Loucy (cell line): Measurements from ENCODE around the gene PHF5A.

ENCODE experiments used
- H2AFZ ChIP-seq: fragments of 200-600 bp; sonication (generic); 2 replicates; pipeline ENCODE4 v1.6.0; 2016; ENCODE audit warnings: antibody characterized with exemption, mild to moderate bottlenecking, low read length, moderate library complexity
- H3F3A ChIP-seq: fragments of 200-600 bp; 2 replicates; pipeline ENCODE4 v1.6.0; 2016; ENCODE audit warnings: antibody characterized with exemption, low read depth, mild to moderate bottlenecking
- H3K27me3 ChIP-seq: fragments of 200-600 bp; sonication (generic); 2 replicates; pipeline ENCODE4 v1.6.1; 2014; ENCODE audit warnings: low read length, mild to moderate bottlenecking; ENCODE audit not compliant: insufficient read depth, poor library complexity, severe bottlenecking
- H3K36me3 ChIP-seq: fragments of 200-600 bp; sonication (generic); 2 replicates; pipeline ENCODE4 v1.6.1; 2016; ENCODE audit warnings: low read length; ENCODE audit not compliant: insufficient read depth
- H3K4me1 ChIP-seq: fragments of 200-600 bp; sonication (generic); 2 replicates; pipeline ENCODE4 v1.5.1; 2014; ENCODE audit warnings: low read length, mild to moderate bottlenecking; ENCODE audit not compliant: insufficient read depth, poor library complexity, severe bottlenecking
- H3K4me2 ChIP-seq: fragments of 200-600 bp; sonication (generic); 2 replicates; pipeline ENCODE4 v1.6.0; 2014; ENCODE audit warnings: antibody characterized with exemption, low read length, low read depth, mild to moderate bottlenecking; ENCODE audit not compliant: poor library complexity, severe bottlenecking
- H3K4me3 ChIP-seq: fragments of 200-600 bp; sonication (generic); 2 replicates; pipeline ENCODE4 v1.5.1; 2014; ENCODE audit warnings: low read length, mild to moderate bottlenecking, mixed read lengths; ENCODE audit not compliant: poor library complexity, severe bottlenecking
- H3K79me2 ChIP-seq: fragments of 200-600 bp; sonication (generic); 2 replicates; pipeline ENCODE4 v1.6.1; 2014; ENCODE audit warnings: low read length; ENCODE audit not compliant: insufficient read depth
- H3K9ac ChIP-seq: fragments of 200-600 bp; sonication (generic); 2 replicates; pipeline ENCODE4 v1.6.0; 2014; ENCODE audit warnings: mild to moderate bottlenecking, low read depth, low read length, moderate library complexity; ENCODE audit not compliant: poor library complexity, severe bottlenecking
- H3K9me2 ChIP-seq: fragments of 200-600 bp; sonication (generic); replicated peaks from 2 replicates; pipeline ENCODE4 v1.6.1; 2016; ENCODE audit warnings: low read depth, low read length, mixed read lengths
- H3K9me3 ChIP-seq: fragments of 200-600 bp; sonication (generic); 2 replicates; pipeline ENCODE4 v1.6.1; 2014; ENCODE audit warnings: mild to moderate bottlenecking, antibody characterized with exemption, low read length, low read depth; ENCODE audit not compliant: insufficient read depth
- H4K20me1 ChIP-seq: fragments of 200-600 bp; sonication (generic); 2 replicates; pipeline ENCODE4 v1.6.0; 2014; ENCODE audit warnings: antibody characterized with exemption, low read length, mild to moderate bottlenecking; ENCODE audit not compliant: insufficient read depth, poor library complexity, severe bottlenecking
- CTCF ChIP-seq: fragments of 200-600 bp; sonication (generic); conservative IDR thresholded peaks from 2 replicates; pipeline ENCODE4 v1.5.1; 2014; ENCODE audit warnings: mild to moderate bottlenecking, antibody characterized with exemption, low read length
- EZH2phosphoT487 ChIP-seq: fragments of 200-600 bp; IDR thresholded peaks from 2 replicates; pipeline ENCODE4 v1.6.1; 2018; ENCODE audit warnings: antibody characterized with exemption, mild to moderate bottlenecking, moderate library complexity, borderline replicate concordance

PHF5A gene

DNA sequence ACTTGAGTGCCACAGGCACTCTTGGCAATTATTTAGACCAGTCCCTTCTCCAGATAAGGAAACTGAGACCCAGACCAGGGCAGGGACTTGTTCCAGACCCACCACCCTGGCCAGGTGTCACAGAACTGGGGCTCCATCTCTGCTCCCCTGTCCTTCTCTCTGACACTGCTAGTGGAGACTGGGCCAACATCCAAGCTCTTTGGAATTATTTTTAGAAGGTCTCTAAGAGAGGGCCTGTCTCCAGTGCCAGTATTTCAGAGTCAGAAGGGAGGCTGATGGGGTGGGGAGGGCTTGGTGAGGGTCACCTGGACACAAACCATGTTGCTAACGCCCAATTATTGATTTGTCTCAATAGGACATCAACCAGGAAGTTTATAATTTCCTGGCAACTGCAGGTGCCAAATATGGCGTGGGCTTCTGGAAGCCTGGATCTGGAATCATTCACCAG lies 43.1 kb upstream of the PHF5A start:
- Histone ChIP-seq H3K4me1 (peaks cover 5% of the 10 kb centered on the region), H3K9ac (no peak overlapping the region), H3K79me2 (0 out of 2 replicates have a peak, but pooled peaks cover 2% of the 10 kb centered on the region), H3K9me2 (no peaks in the 10 kb centered on the region), H3K4me2 (no peak overlapping the region), H3F3A (no peaks in the 10 kb centered on the region), H3K27me3 (no peaks in the 10 kb centered on the region), H2AFZ (no peak overlapping the region), H4K20me1 (no peaks in the 10 kb centered on the region), H3K4me3 (no peak overlapping the region), H3K36me3 (peaks cover 79% of the 10 kb centered on the region; the same call in 1 of the 2 replicates), H3K9me3 (no peaks in the 10 kb centered on the region)
- TF ChIP-seq EZH2phosphoT487 (no peak), CTCF (no peak)

DNA sequence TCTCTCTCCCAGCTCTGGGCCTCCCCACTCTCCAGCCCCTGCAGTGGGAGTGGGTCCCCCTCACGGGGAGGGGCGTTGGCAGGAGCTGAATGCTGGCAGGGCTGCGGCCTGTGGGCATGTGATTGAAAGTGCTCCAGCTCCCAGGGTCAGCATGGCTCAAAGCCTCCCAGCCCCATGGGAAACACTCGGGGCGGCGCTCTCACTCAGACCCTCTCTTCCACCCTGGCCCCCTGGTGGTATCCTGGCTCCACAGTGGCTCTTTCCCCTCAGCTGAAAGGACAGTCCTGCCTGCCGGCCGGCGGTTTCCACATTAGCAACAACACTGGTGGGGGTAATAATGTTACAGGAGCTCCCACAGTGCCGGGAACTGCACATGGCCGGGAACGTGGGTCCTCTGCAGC lies 40.3 kb upstream of the PHF5A start:
- no peaks in the 10 kb centered on the region for H3K27me3 ChIP-seq
- 0 out of 2 replicates have a peak, but pooled peaks cover 4% of the 10 kb centered on the region for H3K79me2 ChIP-seq
- no peak overlapping the region for H2AFZ ChIP-seq
- no peaks in the 10 kb centered on the region for H3K9me3 ChIP-seq
- no peaks in the 10 kb centered on the region for H3K9me2 ChIP-seq
- H4K20me1 ChIP-seq: no peaks in the 10 kb centered on the region
- H3K4me2 ChIP-seq: no peak overlapping the region
- H3K4me3 ChIP-seq: no peak overlapping the region
- no peak for TF ChIP-seq CTCF
- no peak for TF ChIP-seq EZH2phosphoT487
- peaks cover 56% of the 10 kb centered on the region; the same call in 1 of the 2 replicates for H3K36me3 ChIP-seq
- no peak overlapping the region for H3K9ac ChIP-seq
- H3F3A ChIP-seq: no peaks in the 10 kb centered on the region
- peaks cover 5% of the 10 kb centered on the region for H3K4me1 ChIP-seq

DNA sequence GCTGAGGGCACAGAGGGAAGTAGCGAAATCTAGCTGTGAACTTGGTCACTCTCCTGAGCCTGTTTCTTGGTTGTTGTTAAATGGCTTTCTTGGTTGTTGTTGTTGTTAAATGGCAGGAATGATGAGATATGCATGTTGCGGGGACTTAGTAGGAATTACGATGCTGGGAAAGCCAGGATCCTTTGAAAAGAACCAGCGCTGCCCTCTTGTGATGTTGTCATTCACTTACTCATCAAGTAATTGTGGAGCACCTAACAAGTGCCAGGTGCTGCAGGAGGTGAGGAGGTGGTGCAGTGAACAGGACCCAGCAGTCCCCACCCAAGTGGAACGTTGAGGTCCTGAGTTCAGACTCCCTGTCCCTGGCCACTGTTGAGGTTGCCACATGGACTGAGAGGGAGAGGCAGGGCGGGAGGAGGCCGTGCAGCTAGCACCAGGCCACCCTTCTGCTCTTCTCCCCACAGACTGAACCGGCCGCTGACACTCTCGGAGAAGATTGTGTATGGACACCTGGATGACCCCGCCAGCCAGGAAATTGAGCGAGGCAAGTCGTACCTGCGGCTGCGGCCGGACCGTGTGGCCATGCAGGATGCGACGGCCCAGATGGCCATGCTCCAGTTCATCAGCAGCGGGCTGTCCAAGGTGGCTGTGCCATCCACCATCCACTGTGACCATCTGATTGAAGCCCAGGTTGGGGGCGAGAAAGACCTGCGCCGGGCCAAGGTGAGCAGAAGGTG lies 39.0 kb upstream of the PHF5A start:
- H3K4me2 ChIP-seq: no peak overlapping the region
- H3K9ac ChIP-seq: no peak overlapping the region
- H3F3A ChIP-seq: no peaks in the 10 kb centered on the region
- TF ChIP-seq EZH2phosphoT487 (no peak), CTCF (no peak)
- H4K20me1 ChIP-seq: no peaks in the 10 kb centered on the region
- H3K9me3 ChIP-seq: no peaks in the 10 kb centered on the region
- H3K79me2 ChIP-seq: 0 out of 2 replicates have a peak, but pooled peaks cover 4% of the 10 kb centered on the region
- H3K9me2 ChIP-seq: no peaks in the 10 kb centered on the region
- H3K4me3 ChIP-seq: no peak overlapping the region
- H2AFZ ChIP-seq: no peak overlapping the region
- H3K36me3 ChIP-seq: peaks cover 50% of the 10 kb centered on the region; the same call in 1 of the 2 replicates
- H3K27me3 ChIP-seq: no peaks in the 10 kb centered on the region
- peaks cover under 1% of the 10 kb centered on the region for H3K4me1 ChIP-seq
